Motor neuron (in vitro differentiated cells): Measurements from ENCODE around the gene KIF4A. TPM values are rescaled to one million over a fixed set of nuclear protein-coding genes. Genes with fewer than 3 reads are reported as not detected.
A peak's percentile ranks its signal among the peaks of the same experiment; 100 is the strongest.
"Not testable (repeated sequence)": the region's sequence is repeated elsewhere in the genome, so short reads cannot be mapped to it uniquely, and the experiment has no call there.

Experiments
- ATAC-seq, 8 experiments: fragments of 200-7000 bp; cut with Tn5 transposase; replicated peaks in 6 of 8; 2 replicates each; pipeline ENCODE4 v1.8.0; 2021; ENCODE audit warnings: mild to moderate bottlenecking in 8 of 8, moderate library complexity in 8 of 8
- H3K27ac ChIP-seq, 2 donors: fragments of 250-450 bp; sonication (Bioruptor Pico); 2 replicates each; pipeline ENCODE4 v1.9.0; 2021; ENCODE audit warnings: antibody characterized with exemption in 2 of 2, mild to moderate bottlenecking in 2 of 2, moderate library complexity in 1 of 2
- H3K4me1 ChIP-seq, 2 donors: fragments of 250-450 bp; sonication (Bioruptor Pico); replicated peaks in 1 of 2; 2 replicates each; pipeline ENCODE4 v1.6.1; 2021; ENCODE audit warnings: antibody characterized with exemption in 2 of 2, mild to moderate bottlenecking in 2 of 2, moderate library complexity in 1 of 2
- H3K4me3 ChIP-seq, 5 donors: fragments of 250-450 bp; sonication (Bioruptor Pico); 2 replicates each; pipeline ENCODE4 v1.9.0; 2021; ENCODE audit warnings: antibody characterized with exemption in 5 of 5, mild to moderate bottlenecking in 5 of 5, moderate library complexity in 4 of 5
- WGBS, 10 experiments: fragments of 450-650 bp; shearing (Covaris generic); methylation state at CpG; one replicate each; pipeline ENCODE4 v1.0.0; 2022; 5-methylcytosine and 5-hydroxymethylcytosine counted together
- in situ Hi-C, 9 experiments: fragments of 400-800 bp; cut with MboI; loops; one replicate each; pipeline ENCODE4 v1.15.0; 2021; ENCODE audit warnings: low sequenced_read_pairs in 9 of 9, low pct_unique_long_range_greater_than_20kb in 2 of 9; ENCODE audit not compliant: unreplicated experiment in 9 of 9
- total RNA-seq, 8 experiments: library from RNA; unstranded; fragments of 300-600 nt; gene quantifications; 2 replicates each; pipeline versions ENCODE4 v1.2.3 to v1.2.4, GENCODE V29; 2022

KIF4A gene
- total RNA-seq, 8 experiments from 2014 or later = 0.10 to 32.1 (median 1.9) TPM

DNA sequence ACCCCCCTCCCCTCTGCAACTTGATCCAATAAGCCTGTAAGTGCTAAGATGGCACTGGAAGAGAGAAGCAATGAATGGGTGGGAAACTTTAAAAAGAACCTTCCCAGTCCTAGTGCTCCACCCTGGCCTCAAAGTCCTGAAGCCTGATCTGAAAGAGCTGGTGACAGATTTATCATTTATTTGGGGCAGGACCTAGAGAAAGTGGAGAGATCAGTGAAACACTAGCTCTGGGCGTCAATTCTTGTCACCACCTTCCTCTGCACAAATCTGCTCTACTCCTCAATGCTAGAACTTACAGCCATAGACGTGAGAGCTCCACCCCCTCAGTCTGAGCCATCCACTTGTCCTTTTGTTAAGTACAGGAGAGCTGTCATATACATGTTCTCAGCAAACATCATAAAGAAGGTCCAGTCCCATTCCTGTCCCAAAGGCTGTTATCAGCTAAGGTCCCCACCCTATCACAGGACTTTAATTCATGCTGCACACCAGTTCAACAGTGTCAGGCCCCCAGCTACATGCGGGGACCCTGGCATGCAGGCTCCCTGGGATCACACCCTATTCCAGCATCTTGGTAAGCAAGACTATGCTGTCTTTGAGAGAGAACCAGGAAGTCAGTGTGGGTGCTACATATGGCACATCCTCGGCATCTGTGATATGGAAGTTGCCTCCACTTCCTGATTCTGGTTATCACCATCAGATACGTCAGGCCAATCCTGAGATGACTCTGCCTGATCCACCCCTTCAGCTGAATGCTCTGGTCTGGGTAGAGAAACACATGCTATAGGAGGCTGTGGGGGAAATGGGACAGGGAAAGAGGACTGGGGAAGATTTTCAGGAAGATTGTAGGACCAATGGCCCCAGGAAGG is 32.2 kb upstream of the KIF4A start:
- Histone ChIP-seq H3K4me1 (peaks cover under 1 to 2% of the 10 kb centered on the region in 2 donors), H3K27ac (no peak overlapping the region), H3K4me3 (no peak overlapping the region)
- in situ Hi-C loops = no loop called here
- peak in 3 of 8 experiments; percentile 29 to 92 (median 62) for ATAC-seq
- 40 to 100% (median 66%) methylated on average over 1 to 3 of the region's 5 CpGs; no CpG with 5 or more reads in 6 of the 10 experiments for WGBS, 10 experiments

DNA sequence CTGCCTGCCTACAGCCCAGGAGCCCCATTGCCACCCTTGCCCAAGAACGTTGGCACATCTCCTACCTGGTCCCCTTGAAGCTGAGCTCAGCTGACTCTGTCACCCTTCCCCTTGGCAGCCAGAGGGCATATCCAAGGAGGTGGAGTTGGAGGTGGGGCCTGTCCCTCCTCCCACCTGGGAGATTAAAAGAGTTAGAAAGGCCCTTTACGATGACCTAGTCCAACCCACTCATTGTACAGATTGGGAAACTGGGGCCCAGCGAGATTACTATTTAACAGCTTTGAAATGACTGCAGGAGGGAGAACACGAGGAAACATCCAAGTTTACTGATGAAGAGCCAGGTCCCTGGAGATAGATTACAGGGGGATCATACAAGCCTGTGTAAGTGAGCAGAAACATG is 29.8 kb upstream of the KIF4A start, which contains the start of gene P2RY4:
TSS of gene P2RY4 (minus strand) at position 101 of the 400 bp plus-strand sequence. CDS start 580 bp downstream, outside the sequence.
- Histone ChIP-seq H3K4me1 (peaks cover 3 to 4% of the 10 kb centered on the region in 2 donors), H3K4me3 (no peak within 1 kb of the TSS), H3K27ac (no peak within 1 kb of the TSS)
- no peak for ATAC-seq
- 10 to 83% (median 57%) methylated on average over 1 to 3 of the region's 4 CpGs; no CpG with 5 or more reads in 5 of the 10 experiments for WGBS, 10 experiments
- in situ Hi-C loops = no loop called here

DNA sequence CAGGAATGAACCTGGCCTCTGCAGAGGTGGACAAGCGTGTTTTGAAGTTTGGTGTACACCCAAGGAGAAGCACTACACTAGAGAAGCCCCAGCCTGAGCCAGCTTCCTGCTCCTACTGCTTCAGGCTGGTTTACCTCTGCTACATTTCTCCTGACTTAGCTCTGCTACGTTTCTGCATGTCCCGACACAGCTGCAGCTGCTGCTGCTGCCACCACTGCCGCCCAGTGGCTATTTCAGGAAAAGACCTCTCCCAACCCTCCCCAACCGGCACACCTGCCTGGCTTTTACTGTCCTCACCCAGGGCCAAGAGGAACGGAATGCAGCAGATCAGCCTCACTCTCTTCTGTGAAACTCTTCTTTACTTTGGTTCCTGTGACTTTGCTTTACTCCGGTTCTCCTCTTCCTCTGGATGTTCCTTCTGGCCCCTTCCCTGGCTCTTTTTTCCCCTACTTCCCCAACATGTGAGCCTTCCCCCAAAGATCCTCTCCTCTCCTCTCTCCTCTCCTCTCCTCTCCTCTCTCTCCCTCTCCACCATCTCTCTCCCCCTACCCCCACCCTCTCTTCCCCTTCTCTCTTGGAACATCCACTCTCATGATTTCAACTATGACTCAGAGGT is 26.8 kb upstream of the KIF4A start:
- H3K4me1 ChIP-seq = peaks cover 3 to 4% of the 10 kb centered on the region in 2 donors
- in situ Hi-C loops = no loop called here
- 0% methylated on average over 1 of the region's 7 CpGs; no CpG with 5 or more reads in 9 of the 10 experiments for WGBS, 10 experiments

DNA sequence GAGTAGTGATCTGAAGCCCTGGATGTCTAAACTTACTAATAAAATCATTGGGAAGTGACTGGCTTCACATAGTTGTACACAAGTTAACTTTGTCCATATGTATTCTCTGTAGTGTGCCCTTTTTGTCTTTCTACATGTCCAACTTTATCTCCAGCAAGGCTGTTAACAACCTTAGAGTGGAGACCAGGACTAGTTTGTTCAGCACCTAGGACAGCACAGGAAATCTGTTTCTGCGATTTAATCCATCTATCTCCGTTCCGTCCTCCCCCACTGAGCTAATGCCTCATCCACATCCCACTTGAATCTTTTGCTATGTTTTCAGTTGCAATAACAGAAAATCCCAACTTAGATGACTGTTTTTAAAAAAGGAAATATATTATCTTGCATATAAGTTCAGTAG is 25.1 kb upstream of the KIF4A start:
- Histone ChIP-seq H3K4me1 (peaks cover 3 to 4% of the 10 kb centered on the region in 2 donors), H3K27ac (no peak overlapping the region), H3K4me3 (no peak overlapping the region)
- in situ Hi-C loops = no loop called here
- no peak for ATAC-seq
- WGBS, 10 experiments = 21 to 76% (median 62%) methylated on average over 2 to 3 of the region's 3 CpGs; no CpG with 5 or more reads in 5 of the 10 experiments

More for the DNA sequence above, 26.8 kb upstream of the KIF4A start:
- peak; percentile 70 to 99 (median 95) for ATAC-seq
- Histone ChIP-seq H3K27ac (no peak overlapping the region), H3K4me3 (no peak overlapping the region)

DNA sequence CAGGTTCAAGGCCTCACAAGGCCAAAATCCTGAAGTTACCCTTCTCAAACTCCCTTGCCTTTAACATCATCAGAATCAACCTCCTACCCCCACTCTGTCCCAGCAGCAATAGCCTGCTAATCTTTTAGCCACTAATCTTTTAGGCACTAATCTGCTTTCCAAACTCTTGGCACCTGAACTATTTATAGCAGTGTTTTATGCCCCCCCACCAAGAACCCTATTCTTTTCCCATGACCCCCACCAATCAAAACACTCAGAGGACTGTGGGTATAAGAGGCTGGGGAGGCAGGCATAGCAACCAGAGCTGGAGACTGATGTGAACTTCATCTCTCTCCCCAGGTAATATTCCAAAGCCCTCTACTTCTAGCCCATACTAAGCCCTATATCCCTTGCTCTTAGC is 21.9 kb upstream of the KIF4A start, which contains the start of gene ARR3:
TSS of gene ARR3 (plus strand) at position 301 of the 400 bp plus-strand sequence. CDS start 1,052 bp downstream, outside the sequence.
- no peak for ATAC-seq
- in situ Hi-C loops = no loop called here
- H3K27ac ChIP-seq = no peak within 1 kb of the TSS
- no peaks in the 10 kb centered on the region for H3K4me1 ChIP-seq
- H3K4me3 ChIP-seq = no peak within 1 kb of the TSS

DNA sequence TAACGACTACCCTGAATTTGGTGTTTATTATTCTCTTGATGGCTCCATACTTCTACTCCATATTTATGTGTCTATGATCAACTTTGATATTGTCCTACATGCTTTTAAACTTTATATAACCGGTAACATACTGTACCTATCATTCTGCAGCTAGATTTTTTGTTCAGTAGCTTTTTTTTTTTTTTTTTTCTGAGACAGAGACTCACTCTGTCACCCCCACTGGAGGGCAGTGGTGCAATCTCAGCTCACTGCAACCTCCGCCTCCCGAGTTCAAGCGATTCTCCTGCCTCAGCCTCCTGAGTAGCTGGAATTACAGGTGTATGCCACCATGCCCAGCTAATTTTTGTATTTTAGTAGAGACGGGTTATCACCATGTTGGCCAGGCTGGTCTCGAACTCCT is 15.9 kb upstream of the KIF4A start:
- H3K27ac ChIP-seq, ATAC-seq, H3K4me1 ChIP-seq, in situ Hi-C loops, H3K4me3 ChIP-seq: not testable (repeated sequence)
- WGBS, 10 experiments = 16 to 100% (median 78%) methylated on average over 1 to 3 of the region's 7 CpGs; no CpG with 5 or more reads in 2 of the 10 experiments

DNA sequence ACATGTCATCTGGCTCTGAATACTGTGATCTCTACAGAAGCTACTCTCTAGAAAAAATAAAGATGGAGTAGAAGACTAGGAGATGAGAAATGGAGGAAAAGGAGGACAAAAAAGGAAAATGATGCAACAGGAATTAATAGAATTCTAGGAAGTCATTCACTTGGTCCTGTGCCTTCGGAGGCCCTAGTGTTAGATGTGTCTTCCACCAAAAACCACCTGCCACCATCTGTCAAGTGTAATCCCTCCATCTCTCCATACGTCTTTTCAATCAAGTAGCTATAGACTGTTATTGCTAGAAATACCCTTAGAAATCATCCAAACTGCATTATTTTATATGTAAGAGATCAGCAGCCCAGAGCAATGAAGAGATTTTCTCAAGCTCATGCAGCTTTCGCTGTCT is 10.8 kb upstream of the KIF4A start:
- Histone ChIP-seq H3K27ac (no peak overlapping the region), H3K4me1 (no peaks in the 10 kb centered on the region), H3K4me3 (no peak overlapping the region)
- in situ Hi-C loops = no loop called here
- 31 to 100% (median 72%) methylated on average over 1 to 3 of the region's 3 CpGs; no CpG with 5 or more reads in 6 of the 10 experiments for WGBS, 10 experiments
- ATAC-seq = no peak

DNA sequence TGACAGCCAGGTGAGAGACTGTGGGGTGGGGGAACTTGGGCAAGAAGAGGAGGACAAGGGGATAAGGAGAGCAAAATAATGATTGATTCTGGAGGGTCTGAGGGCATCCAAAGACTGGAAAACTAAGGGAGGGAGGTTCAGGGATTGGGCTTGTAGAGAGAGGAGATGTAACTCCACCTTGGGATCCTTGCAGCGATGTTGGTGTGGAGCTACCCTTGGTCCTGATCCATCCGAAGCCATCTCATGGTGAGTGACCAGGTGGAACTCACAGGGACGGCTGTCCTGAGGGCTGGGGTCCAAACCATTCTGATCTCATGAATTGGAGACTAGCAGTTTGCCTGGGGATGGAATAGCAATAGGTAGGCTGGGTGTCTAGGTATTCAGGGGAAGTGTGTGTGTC is 9.3 kb upstream of the KIF4A start:
- ATAC-seq = no peak
- Histone ChIP-seq H3K4me1 (no peaks in the 10 kb centered on the region), H3K4me3 (no peak overlapping the region), H3K27ac (no peak overlapping the region)
- in situ Hi-C loops = no loop called here
- 83 to 100% methylated on average over 1 to 2 of the region's 3 CpGs; no CpG with 5 or more reads in 8 of the 10 experiments for WGBS, 10 experiments

DNA sequence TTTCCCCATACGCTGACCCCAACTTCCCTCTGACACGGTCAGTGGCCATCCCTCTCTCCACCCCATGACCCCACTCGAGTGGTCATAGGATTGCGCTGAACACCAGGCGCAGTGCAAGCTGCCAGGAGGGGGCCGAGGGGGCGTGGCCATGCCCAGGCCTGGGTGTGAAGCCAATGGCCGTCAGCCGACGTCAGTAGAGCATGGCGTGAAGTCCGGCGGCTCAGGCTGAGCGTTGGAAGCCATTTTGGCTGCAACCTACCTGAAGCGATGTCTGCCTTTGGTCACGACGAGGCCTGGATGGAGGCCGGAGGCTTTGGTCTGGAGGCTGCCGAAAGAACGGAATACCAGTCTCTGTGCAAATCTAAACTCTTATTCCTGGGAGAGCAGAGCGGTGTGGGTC is 8.0 kb upstream of the KIF4A start, which contains the start of gene RAB41:
TSS of gene RAB41 (plus strand) at position 222 of the 400 bp plus-strand sequence. CDS start at position 268, 46 bp downstream.
- no peak for ATAC-seq
- 100% methylated on average over 1 of the region's 21 CpGs; no CpG with 5 or more reads in 8 of the 10 experiments for WGBS, 10 experiments
- in situ Hi-C loops = no loop called here
- Histone ChIP-seq H3K27ac (no peak within 1 kb of the TSS), H3K4me1 (no peaks in the 10 kb centered on the region), H3K4me3 (no peak within 1 kb of the TSS)

DNA sequence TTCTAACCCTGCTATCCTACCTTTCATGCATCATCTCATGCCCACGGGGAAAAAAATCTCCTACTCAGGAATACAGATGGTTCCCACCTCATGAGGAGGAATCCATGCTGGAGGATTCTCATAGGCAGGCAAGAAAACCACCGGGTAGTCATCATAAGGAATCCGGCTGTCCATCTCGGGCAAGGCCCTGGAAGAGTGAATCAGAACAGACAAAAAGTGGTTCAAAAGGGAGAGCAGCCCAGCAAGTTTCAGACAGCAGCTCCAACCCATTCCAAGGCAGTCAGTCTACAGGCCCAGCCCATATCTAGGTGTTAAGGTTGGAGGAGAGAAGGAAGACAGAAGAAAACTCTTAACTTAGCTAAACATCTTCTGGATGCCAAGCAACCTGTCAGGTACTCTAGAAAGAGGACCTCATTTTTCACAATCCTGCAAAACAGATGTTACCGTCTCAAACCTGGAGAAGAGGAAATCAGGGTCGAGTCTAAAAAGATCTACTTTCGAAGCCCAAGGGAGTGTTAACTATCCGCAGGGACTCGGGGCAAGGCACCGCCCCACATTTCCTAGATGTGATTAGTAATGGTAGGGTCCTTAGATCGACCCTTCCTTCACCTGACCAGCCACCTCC is 624 bp upstream of the KIF4A start:
- Histone ChIP-seq H3K27ac (peak overlapping the region; percentile 55 to 68), H3K4me3 (peak overlapping the region; percentile 54 to 72 (median 65)), H3K4me1 (peaks cover 3% of the 10 kb centered on the region in 2 donors)
- peak in 2 of 8 experiments; percentile 39 to 42 for ATAC-seq
- in situ Hi-C loops = no loop called here
- WGBS, 10 experiments = 0 to 62% (median 34%) methylated on average over 1 to 8 of the region's 11 CpGs; no CpG with 5 or more reads in 7 of the 10 experiments

DNA sequence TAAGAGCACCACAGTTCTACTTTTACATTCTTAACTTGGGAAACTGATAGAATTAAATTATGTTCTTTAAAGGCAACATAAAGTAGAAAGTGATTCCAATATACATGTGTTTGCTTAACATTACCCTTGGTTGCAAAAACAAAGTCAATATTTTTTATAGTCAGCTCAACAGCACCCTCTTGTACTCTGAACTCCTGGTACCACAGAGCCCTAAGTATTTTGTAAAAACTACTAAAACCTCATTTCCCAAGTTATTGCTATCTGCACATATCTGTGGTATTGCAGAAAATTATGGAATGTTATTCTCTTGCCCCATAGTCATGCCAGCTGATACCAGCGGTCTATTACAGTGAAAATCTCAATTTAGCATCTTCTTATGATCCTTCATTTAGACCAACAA is 2.9 kb downstream of the KIF4A start:
- ATAC-seq = no peak
- 0% methylated on average over 1 of the region's 1 CpG; no CpG with 5 or more reads in 5 of the 10 experiments for WGBS, 10 experiments
- Histone ChIP-seq H3K27ac (no peak overlapping the region), H3K4me3 (no peak overlapping the region), H3K4me1 (peaks cover 3% of the 10 kb centered on the region in 2 donors)
- in situ Hi-C loops = no loop called here

DNA sequence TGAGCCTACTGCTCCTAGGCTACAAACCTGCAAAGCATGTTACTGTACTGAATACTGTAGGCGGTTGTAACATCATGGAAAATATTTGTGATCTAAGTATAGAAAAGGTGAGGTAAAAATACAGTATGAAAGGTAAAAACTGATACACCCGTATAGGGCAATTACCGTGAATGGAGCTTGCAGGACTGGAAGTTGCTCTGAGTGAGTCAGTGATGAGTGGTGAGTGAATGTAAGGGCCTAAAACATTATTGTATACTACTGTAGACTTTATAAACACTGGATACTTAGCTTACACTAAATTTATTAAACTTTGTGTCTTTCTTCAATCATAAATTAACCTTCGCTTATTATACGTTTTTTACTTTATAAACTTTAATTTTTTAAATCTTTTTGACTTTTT is 3.7 kb downstream of the KIF4A start:
- no peak overlapping the region for H3K4me3 ChIP-seq
- WGBS, 10 experiments = 39 to 100% (median 87%) methylated on average over 2 to 5 of the region's 5 CpGs; no CpG with 5 or more reads in 2 of the 10 experiments
- in situ Hi-C loops = no loop called here
- no peak overlapping the region for H3K27ac ChIP-seq
- H3K4me1 ChIP-seq = peaks cover 3% of the 10 kb centered on the region in 2 donors
- ATAC-seq = no peak
